Cardiac muscle cell (in vitro differentiated cells and primary cell): ENCODE measurements around the gene RTP5. TPM values are rescaled to one million over a fixed set of nuclear protein-coding genes. Genes with fewer than 3 reads are reported as not detected.

Experiments used
- DNase-seq, 2 donors: peaks; one replicate each; pipeline versions ENCODE4 v3.0.0 to v3.0.0-alpha.2; 2010 to 2017; ENCODE audit warnings: low read depth in 1 of 2, low spot score in 1 of 2
- H3K27ac ChIP-seq: fragments of 200-600 bp; sonication (generic); 2 replicates; pipeline ENCODE4 v1.5.1; 2016
- H3K27me3 ChIP-seq: fragments of 200-600 bp; sonication (generic); 2 replicates; pipeline ENCODE4 v1.6.0; 2016; ENCODE audit warnings: control low read depth
- H3K36me3 ChIP-seq: fragments of 200-600 bp; sonication (generic); 2 replicates; pipeline ENCODE4 v1.5.1; 2016; ENCODE audit warnings: control low read depth
- H3K4me1 ChIP-seq: fragments of 200-600 bp; sonication (generic); 2 replicates; pipeline ENCODE4 v1.8.1; 2017; ENCODE audit warnings: low read depth, mild to moderate bottlenecking, mixed run types
- H3K4me3 ChIP-seq: fragments of 200-600 bp; sonication (generic); 2 replicates; pipeline ENCODE4 v1.5.1; 2016; ENCODE audit warnings: mild to moderate bottlenecking
- H3K9me3 ChIP-seq: fragments of 200-600 bp; sonication (generic); 2 replicates; pipeline ENCODE4 v1.5.1; 2017; ENCODE audit warnings: low read depth, mild to moderate bottlenecking, control low read depth
- CTCF ChIP-seq: IDR thresholded peaks from 2 replicates; pipeline ENCODE4 v1.5.1; 2012; ENCODE audit warnings: low read depth, mild to moderate bottlenecking, low read length
- polyA plus RNA-seq: library from polyadenylated mRNA; unstranded; fragments of >200 nt; fragmentation: Nextera tagmentation; extraction: Ambion mirVana; gene quantifications from 2 replicates; pipeline ENCODE4 v1.2.1, GENCODE V29; 2016
- total RNA-seq: library from RNA; depleted of rRNA; stranded (reverse); fragments of >200 nt; gene quantifications from 2 replicates; pipeline ENCODE4 v1.2.3, GENCODE V29; 2016

The RTP5 gene
- total and polyA plus RNA-seq, 2 experiments from 2014 or later = not detected

DNA sequence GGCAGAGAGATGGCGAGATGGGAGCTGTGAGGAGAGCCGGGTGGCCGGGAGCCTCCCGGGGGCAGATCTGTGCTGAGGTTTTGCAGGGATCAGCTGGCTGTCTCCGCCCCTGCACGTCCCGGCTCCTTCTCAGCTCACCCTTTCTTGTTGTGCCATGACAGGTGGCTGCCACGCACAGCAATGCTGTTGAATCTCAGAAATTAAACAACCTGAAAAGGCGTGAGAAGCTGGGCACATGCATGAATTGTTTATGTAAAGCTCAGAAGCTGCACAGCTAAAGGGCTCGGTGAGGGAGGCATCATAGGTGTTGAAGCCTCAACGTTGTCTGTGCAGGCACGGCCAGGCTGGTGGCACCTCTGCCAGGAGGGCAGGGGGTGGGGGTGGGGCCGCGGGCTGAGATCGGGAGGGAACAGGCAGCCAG lies 858 bp upstream of the RTP5 start:
- no peaks in the 10 kb centered on the region for H3K36me3 ChIP-seq
- DNase-seq = no peak
- TF ChIP-seq CTCF = no peak
- H3K27me3 ChIP-seq = no peaks in the 10 kb centered on the region
- no peak overlapping the region for H3K27ac ChIP-seq
- H3K9me3 ChIP-seq = no peaks in the 10 kb centered on the region
- no peak overlapping the region for H3K4me3 ChIP-seq
- H3K4me1 ChIP-seq = no peaks in the 10 kb centered on the region

DNA sequence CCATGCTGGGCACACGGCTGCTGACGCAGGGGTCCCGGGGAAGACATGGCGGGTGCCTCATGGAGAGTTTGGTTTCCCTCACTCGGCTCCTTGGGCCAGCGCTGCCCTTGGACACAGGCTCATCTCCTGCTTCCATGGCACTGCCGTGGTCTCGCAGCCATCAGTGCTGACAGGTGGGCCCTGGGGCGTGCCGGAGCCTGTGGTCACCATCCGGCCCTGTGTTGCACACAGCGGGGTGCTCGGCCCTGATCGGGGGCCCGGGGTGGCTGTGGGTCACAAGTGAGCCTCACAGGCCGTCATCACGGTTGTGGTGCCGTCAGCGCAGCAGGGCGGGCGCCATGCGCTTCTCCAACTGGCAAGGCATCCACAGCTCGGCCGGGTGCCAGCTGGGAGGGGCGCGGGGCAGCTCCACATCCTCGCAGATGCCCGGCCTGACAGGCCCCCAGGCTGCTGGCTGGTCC lies 582 bp downstream of the RTP5 start:
- Histone ChIP-seq H3K9me3 (no peaks in the 10 kb centered on the region), H3K4me1 (no peaks in the 10 kb centered on the region)
- no peak for TF ChIP-seq CTCF

DNA sequence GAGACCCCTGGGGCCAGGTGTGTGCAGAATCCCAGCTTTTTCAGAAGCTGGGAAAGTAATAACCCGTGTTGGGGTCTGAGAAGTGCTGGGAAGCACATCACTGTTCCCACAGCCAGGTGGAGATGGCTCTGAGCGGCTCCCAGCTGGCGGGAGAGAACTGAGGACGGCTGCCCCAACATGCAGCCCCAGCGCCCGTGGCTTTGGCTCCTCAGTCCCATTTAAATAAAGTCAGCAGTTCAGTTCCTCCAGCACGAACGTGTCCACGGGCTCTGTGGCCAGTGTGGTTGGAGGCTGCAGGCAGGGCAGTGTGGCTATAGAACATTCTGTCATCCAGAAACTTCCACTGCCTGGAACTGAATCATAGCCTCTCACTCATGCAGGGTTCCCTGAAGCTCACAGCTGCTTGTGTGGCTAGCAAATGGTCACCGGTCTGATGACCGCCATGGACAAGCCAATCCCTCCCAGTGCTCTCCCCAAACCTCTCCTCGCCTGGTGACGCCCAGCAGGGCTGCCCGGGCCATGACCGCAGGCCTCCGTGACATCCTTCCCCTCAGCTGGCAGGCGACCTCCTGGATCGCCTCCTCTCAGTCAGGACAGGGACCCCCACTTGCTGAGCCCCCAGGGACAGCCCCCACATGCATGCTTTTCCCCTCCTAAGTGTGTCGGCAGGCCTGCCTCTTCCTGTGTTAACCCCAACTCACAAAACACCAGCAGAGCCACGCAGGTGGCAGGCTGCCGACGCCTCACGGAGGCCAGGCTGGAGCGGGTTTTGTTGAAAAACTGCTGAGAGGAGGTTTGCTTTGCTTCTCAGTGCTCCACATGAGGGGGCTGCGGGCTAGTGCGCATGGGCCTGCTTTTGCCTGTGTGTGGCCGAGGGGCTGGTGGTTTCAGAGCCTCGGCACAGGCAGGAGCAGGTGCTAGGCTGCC lies 1.3 kb downstream of the RTP5 start:
- no peaks in the 10 kb centered on the region for H3K9me3 ChIP-seq
- no peaks in the 10 kb centered on the region for H3K27me3 ChIP-seq
- H3K27ac ChIP-seq = no peak overlapping the region
- TF ChIP-seq CTCF = no peak
- no peaks in the 10 kb centered on the region for H3K4me1 ChIP-seq
- H3K36me3 ChIP-seq = no peaks in the 10 kb centered on the region
- no peak for DNase-seq
- no peak overlapping the region for H3K4me3 ChIP-seq

More for the DNA sequence above, 582 bp downstream of the RTP5 start:
- Histone ChIP-seq H3K27me3 (no peaks in the 10 kb centered on the region), H3K36me3 (no peaks in the 10 kb centered on the region), H3K27ac (no peak overlapping the region), H3K4me3 (no peak overlapping the region)
- no peak for DNase-seq

DNA sequence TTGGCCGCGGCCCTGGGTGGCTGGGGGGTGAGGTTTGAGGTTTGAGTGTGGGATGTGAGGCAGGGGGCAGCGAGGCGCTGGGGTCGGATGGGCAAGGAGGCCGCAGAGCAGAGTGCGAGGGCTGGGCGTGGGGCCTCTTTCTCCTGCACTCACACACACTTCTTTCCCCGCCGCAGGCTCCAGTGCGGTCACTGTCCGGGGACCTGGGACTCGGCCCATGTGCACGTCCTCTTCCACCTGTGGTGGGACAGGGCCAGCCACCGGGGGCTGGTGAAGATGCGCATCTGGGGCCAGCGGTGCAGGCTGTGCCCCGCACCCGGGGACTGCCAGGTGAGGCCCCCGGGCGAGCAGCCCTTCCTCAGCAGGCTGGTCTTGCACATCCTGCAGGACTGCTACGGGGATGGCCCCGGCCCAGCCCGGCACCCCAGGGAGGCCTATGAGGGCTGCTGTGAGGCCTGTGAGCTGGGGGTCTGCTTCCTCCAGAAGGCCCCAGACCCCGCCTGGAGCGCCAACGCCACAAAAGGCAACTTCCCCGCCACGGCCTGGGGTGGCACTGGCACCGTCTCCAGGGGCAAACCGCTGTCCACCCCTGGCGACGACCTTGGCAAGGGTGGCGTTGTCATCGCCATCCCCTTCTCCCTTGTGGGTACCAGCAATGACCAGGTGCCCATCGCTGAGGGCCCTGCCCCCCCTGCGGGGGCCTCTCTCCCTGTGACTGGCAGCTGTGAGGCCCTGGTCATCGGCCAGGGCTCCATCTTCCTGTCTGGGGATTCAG lies 2.2 kb downstream of the RTP5 start:
- DNase-seq = no peak
- no peak for TF ChIP-seq CTCF
- H3K27me3 ChIP-seq = no peaks in the 10 kb centered on the region
- no peak overlapping the region for H3K27ac ChIP-seq
- H3K4me3 ChIP-seq = no peak overlapping the region
- no peaks in the 10 kb centered on the region for H3K4me1 ChIP-seq
- H3K9me3 ChIP-seq = no peaks in the 10 kb centered on the region
- no peaks in the 10 kb centered on the region for H3K36me3 ChIP-seq

DNA sequence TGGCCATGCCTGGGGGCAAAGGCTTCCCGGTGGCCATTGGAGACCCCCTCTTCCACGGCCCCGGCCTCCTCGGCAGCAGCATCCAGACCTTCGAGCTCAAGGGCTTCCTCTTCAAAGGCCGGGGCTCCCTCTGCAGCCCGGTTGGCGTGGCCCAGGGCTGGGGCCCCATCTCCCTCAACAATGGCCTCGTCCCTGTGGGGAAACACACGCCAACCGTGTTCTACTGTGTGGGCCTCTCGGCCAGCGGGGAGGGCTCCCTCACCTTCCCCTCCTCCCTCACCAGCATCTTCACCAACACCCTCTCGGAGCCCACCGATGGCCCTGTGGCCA lies 2.7 kb downstream of the RTP5 start:
- H3K27me3 ChIP-seq = no peaks in the 10 kb centered on the region
- no peak overlapping the region for H3K27ac ChIP-seq
- no peaks in the 10 kb centered on the region for H3K36me3 ChIP-seq

More for the DNA sequence above, 2.7 kb downstream of the RTP5 start:
- Histone ChIP-seq H3K9me3 (no peaks in the 10 kb centered on the region), H3K4me3 (no peak overlapping the region), H3K4me1 (no peaks in the 10 kb centered on the region)
- TF ChIP-seq CTCF = no peak
- no peak for DNase-seq
